Tibial artery (tissue), 4 donors: ENCODE results near the gene FAM171A1.

Experiments
- DNase-seq, 2 donors: peaks; one replicate each; pipeline ENCODE4 v3.0.0-alpha.2; 2019
- H3K27ac ChIP-seq, 2 donors: fragments of 200-600 bp; sonication (generic) in 1 of 2; 1 replicate in 1 of 2; 2 replicates in 1 of 2; pipeline ENCODE4 v1.5.1; 2018 to 2019; ENCODE audit warnings: mild to moderate bottlenecking in 1 of 2
- H3K27me3 ChIP-seq, 2 donors: fragments of 200-600 bp; sonication (generic) in 1 of 2; one replicate each; pipeline versions ENCODE4 v1.5.1 to v1.6.0; 2016 to 2019
- H3K36me3 ChIP-seq, 3 donors: fragments of 200-600 bp; sonication (generic) in 2 of 3; one replicate each; pipeline ENCODE4 v1.5.1; 2016 to 2019; ENCODE audit warnings: mild to moderate bottlenecking in 2 of 3
- H3K4me1 ChIP-seq, 4 donors: fragments of 200-600 bp; sonication (generic) in 2 of 4; 1 replicate in 3 of 4; 2 replicates in 1 of 4; pipeline ENCODE4 v1.5.1; 2016 to 2019
- H3K4me3 ChIP-seq, 2 donors: fragments of 200-600 bp; sonication (generic) in 1 of 2; 1 replicate in 1 of 2; 2 replicates in 1 of 2; pipeline ENCODE4 v1.5.1; 2018 to 2019; ENCODE audit warnings: mild to moderate bottlenecking in 2 of 2
- H3K9me3 ChIP-seq, 3 donors: fragments of 200-600 bp; sonication (generic) in 1 of 3; one replicate each; pipeline ENCODE4 v1.5.1; 2016 to 2019
- CTCF ChIP-seq, 2 experiments: fragments of 200-600 bp in 1 of 2; fragments of 450-650 bp in 1 of 2; IDR thresholded peaks; one replicate each; pipeline ENCODE4 v1.5.1; 2017 to 2019; ENCODE audit warnings: antibody characterized with exemption in 2 of 2, mild to moderate bottlenecking in 1 of 2, moderate library complexity in 1 of 2
- intact Hi-C: fragments of 100-400 bp; cut with DNase I; formaldehyde crosslinking; loops from one replicate; pipeline ENCODE4 v1.15.0; 2023; ENCODE audit warnings: low total_unique reads

The FAM171A1 gene

GRCh38 chr10:15313843-15314242, 57.2 kb downstream of the FAM171A1 start:
- Histone ChIP-seq H3K4me1 (peaks cover 0 to 11% (median 3%) of the 10 kb centered on the region in 4 donors), H3K27ac (no peak overlapping the region), H3K4me3 (no peak overlapping the region), H3K9me3 (no peaks in the 10 kb centered on the region), H3K27me3 (no peaks in the 10 kb centered on the region), H3K36me3 (no peaks in the 10 kb centered on the region)
- no peak for TF ChIP-seq CTCF (IDR thresholded peaks at IDR 0.05)
- no peak for DNase-seq
- intact Hi-C loops = no loop called here

DNA sequence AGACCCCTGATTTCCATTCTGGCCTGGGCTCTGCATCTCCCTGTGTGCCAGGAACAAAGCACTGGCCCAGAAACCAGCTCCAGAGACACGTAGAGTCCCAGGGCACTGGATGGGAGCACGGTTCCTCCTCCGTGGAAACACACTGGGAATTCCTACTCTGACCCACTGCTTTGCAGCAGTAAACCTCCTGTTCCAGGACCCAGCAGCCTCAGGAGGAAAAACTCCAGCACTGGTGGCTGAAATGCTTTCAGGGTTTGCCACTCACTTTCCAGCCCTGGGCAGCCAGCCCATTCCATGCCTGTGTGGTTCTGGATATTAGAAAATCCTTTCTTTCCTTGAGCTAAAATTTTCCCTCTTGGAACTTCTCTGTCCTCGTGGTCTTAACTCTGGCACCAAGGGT, 58.0 kb downstream of the FAM171A1 start:
- intact Hi-C loops = no loop called here
- Histone ChIP-seq H3K27ac (no peak overlapping the region), H3K27me3 (no peaks in the 10 kb centered on the region), H3K9me3 (no peaks in the 10 kb centered on the region), H3K4me1 (peaks cover 0 to 11% (median 3%) of the 10 kb centered on the region in 4 donors), H3K4me3 (no peak overlapping the region), H3K36me3 (no peaks in the 10 kb centered on the region)
- DNase-seq = no peak
- TF ChIP-seq CTCF (IDR thresholded peaks at IDR 0.05) = no peak

DNA sequence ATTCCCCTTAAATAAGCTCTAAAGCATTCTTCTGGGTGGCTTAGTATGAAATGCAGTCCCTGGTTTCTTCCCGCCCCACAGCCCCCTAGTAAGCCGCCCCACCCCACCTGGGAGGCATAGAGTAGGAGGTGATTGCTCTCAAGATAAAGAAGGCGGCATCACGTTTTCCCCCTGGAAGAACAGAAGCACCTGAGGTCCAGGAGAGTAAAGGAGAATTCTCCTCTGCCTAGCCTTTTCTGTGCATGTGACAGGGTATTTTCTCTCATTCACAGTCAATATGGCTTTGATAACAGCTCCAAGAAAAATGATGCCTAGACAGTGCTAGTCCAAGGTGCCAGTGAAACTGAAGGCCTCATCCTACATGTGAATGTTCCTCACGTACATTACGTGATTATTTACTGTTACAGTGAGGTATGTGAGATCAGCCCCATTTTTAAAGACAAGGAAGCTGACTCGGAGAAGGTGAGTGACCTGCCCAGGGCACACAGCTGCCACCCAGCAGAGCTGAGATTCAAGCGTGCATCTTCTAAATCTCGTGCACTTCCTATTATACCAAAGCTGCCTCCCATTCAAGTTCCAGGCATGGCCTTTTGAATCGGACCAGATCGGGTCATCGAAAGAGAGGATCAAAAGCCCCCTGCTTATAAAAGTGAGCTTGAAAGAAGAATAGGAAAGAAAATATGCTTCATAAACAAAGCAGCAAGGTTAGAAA, 59.4 kb downstream of the FAM171A1 start:
- no peak for DNase-seq
- Histone ChIP-seq H3K4me3 (no peak overlapping the region), H3K27ac (no peak overlapping the region), H3K4me1 (peaks cover 0 to 11% (median 3%) of the 10 kb centered on the region in 4 donors), H3K36me3 (no peaks in the 10 kb centered on the region), H3K27me3 (no peaks in the 10 kb centered on the region), H3K9me3 (no peaks in the 10 kb centered on the region)
- intact Hi-C loops = no loop called here
- no peak for TF ChIP-seq CTCF (IDR thresholded peaks at IDR 0.05)

GRCh38 chr10:15310776-15311568, 60.1 kb downstream of the FAM171A1 start:
- Histone ChIP-seq H3K4me1 (peaks cover 0 to 11% (median 3%) of the 10 kb centered on the region in 4 donors), H3K9me3 (no peaks in the 10 kb centered on the region), H3K36me3 (no peaks in the 10 kb centered on the region), H3K4me3 (no peak overlapping the region), H3K27ac (no peak overlapping the region), H3K27me3 (no peaks in the 10 kb centered on the region)
- no peak for DNase-seq
- intact Hi-C loops = no loop called here
- TF ChIP-seq CTCF (IDR thresholded peaks at IDR 0.05) = no peak

DNA sequence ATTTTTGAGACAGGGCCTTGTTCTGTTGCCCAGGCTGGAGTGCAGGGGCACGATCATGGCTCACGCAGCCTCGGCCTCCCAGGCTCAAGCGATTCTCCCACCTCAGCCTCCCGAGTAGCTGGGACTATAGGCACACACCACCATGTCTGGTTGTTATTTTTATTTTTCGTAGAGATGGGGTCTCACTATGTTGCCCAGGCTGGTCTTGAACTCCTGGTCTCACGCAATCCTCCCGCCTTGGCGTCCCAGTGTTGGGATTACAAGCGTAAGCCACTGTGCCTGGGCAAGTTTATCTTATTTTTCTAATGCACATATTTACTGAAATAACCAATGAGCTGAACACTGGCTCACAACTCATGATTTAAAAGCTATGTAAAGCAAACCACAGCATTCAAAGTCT, 61.9 kb downstream of the FAM171A1 start:
- no peak for DNase-seq
- Histone ChIP-seq H3K27me3 (no peaks in the 10 kb centered on the region), H3K36me3 (no peaks in the 10 kb centered on the region), H3K4me3 (no peak overlapping the region), H3K4me1 (peaks cover 0 to 11% (median 3%) of the 10 kb centered on the region in 4 donors), H3K9me3 (no peaks in the 10 kb centered on the region), H3K27ac (no peak overlapping the region)
- intact Hi-C loops = no loop called here
- no peak for TF ChIP-seq CTCF (IDR thresholded peaks at IDR 0.05)
